ENCODE data around the gene CFD.

Gene CFD

DNA sequence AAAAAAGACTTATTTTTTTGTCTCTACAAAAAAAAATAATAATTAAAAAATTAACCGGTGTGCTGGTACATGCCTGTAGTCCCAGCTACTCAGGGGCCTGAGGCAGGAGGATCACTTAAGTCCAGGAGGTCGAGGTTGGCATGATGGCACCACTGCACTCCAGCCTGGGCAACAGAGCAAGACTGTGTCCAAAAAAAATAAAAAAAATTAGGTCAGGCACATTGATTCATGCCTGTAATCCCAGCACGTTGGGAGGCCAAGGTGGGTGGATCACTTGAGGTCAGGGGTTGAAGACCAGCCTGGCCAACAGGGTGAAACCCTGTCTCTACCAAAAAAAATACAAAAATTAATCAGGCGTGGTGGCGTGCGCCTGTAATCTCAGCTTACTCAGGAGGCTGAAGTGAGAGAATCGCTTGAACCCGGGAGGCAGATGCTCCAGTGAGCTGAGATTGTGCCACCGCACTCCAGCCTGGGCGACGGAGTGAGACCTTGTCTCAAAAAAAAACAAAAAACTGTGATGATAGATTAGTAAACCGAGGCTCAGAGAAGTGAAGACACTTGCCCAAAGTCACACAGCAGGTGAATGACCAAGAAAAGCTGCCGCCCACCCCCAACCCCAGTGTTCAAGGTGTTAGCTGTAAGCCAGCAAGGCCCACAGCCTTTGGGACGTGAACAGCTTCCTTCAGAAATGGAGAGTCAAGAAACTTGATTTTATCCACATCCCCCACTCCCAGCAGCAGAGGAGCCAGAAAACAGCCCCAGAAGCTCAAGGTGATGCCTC, 43.2 kb downstream of the CFD start:
- peaks cover 45% of the 10 kb centered on the region for H3K4me1 Mint-ChIP-seq
- no peak overlapping the region for H3K27ac Mint-ChIP-seq
- CTCF ChIA-PET: interaction anchor here (0.6 to 0.9 kb wide), 3 partner anchors 8 to 480 kb away, joined by 3 read pairs; no protein-coding TSS in a partner anchor
- no peak for DNase-seq
- H3K4me3 Mint-ChIP-seq: no peak overlapping the region
- peaks cover 24% of the 10 kb centered on the region for H3K36me3 Mint-ChIP-seq
- H3K9me3 Mint-ChIP-seq: no peaks in the 10 kb centered on the region
- no peaks in the 10 kb centered on the region for H3K27me3 Mint-ChIP-seq

DNA sequence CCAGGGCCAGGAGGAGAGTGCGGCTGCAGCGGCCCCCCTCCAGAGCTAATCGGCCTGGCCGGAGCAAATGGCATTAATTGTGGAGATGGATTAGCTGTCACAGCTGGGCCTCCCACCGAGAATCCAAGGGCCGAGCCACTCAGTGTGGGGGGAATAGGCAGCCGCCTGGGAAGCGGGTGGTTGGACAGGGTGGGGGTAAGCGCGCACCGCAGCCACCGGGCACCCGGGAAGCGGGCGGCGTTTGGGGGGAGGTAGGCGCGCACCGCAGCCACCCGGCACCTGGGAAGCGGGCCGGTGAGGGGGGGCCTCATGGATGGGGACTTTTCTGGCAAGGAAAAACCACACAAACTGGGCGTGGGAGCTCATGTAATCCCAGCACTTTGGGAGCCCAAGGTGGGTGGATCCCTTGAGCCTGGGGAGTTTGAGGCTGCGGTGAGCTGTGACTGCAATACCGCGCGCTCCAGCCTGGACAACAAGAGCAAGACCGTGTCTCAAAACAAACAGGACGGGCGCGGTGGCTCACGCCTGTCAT, 43.9 kb downstream of the CFD start:
- no peaks in the 10 kb centered on the region for H3K27me3 Mint-ChIP-seq
- peaks cover 52% of the 10 kb centered on the region for H3K4me1 Mint-ChIP-seq
- no peak for DNase-seq
- CTCF ChIA-PET: interaction anchor here (0.6 kb wide), 1 partner anchor 8 kb away, joined by 3 read pairs; no protein-coding TSS in a partner anchor
- H3K4me3 Mint-ChIP-seq: no peak overlapping the region
- no peaks in the 10 kb centered on the region for H3K9me3 Mint-ChIP-seq
- H3K36me3 Mint-ChIP-seq: peaks cover 21% of the 10 kb centered on the region
- no peak overlapping the region for H3K27ac Mint-ChIP-seq

DNA sequence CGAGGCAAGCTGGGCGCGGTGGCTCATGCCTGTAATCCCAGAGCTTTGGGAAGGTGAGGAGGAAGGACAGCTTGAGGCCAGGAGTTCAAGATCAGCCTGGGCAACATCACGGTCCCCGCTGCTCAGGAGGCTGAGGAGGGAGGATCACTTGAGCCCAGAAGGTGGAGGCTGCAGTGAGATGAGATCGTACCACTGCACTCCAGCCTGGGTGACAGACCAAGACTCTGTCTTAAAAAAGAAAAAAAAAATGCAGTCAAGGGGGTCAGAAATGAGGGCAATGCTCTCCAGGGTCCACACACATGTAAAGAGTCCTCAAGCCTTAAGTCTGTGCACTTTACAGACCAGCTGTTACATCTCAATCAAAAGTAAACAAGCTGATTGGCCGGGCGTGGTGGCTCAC, 45.1 kb downstream of the CFD start:
- Mint-ChIP-seq H3K4me3 (no peak overlapping the region), H3K4me1 (peaks cover 61% of the 10 kb centered on the region), H3K36me3 (peaks cover 26% of the 10 kb centered on the region), H3K27ac (peak overlapping the region; percentile 37), H3K27me3 (no peaks in the 10 kb centered on the region), H3K9me3 (no peaks in the 10 kb centered on the region)
- CTCF ChIA-PET: no interaction called here
- DNase-seq: no peak

DNA sequence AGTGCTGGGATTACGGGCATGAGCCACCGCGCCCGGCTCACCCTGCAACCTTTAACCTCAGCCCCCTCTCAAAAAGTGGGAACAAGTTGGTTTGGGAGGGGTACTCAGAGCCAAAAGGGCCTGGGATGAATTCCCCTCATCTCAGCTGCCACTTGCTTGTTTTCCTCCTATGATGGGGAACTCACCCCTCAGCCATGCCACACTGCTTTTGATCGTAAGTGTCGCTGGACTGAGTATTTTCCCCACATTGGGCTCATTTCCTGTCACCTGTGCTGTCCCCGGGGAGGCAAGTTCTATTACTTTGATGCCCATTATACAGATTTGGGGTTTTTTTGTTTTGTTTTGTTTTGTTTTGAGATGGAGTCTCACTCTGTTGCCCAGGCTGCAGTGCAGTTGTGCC, 47.0 kb downstream of the CFD start:
- DNase-seq: peak; percentile 56
- Mint-ChIP-seq H3K27me3 (no peaks in the 10 kb centered on the region), H3K27ac (peak overlapping the region; percentile 100), H3K4me1 (peaks cover 71% of the 10 kb centered on the region), H3K36me3 (peaks cover 28% of the 10 kb centered on the region), H3K4me3 (peak overlapping the region; percentile 47), H3K9me3 (no peaks in the 10 kb centered on the region)
- CTCF ChIA-PET: interaction anchor here (1.3 kb wide), 1 partner anchor 13 kb away, joined by 4 read pairs; the partner anchor contains the start of genes MED16 and RNU6-9

DNA sequence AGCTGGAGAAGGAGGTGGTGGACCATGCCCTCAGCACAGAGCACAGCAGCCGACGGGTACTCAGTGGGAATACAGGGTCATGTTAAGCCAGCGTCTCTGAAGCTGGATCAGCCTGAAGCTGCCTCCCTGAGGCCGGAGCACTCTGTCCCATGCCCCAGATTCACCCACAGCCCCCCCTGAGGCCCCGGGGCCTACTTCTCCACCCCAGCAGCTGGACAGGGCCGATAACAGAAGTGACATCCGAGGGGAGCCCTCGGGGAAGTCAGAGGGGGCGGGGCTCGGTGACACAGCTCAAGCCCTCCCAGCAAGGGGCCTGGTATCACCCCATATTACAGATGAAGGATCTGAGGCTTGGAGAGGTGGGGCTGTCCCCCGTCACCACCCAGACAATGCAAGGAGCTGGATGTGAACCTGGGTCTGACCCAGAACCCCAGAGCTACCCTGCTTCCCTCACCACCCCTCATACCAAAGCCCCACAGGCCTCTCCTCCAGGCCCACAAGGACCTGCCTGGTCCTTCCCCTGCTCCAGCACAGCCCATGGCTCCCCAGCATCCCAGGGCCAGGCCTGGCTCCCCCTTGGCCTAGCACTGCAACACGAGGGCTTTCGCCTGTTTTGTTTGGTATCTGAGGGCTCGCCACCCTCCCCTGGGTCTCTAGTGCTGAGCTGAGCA, 47.9 kb downstream of the CFD start:
- peak; percentile 50 for DNase-seq

DNA sequence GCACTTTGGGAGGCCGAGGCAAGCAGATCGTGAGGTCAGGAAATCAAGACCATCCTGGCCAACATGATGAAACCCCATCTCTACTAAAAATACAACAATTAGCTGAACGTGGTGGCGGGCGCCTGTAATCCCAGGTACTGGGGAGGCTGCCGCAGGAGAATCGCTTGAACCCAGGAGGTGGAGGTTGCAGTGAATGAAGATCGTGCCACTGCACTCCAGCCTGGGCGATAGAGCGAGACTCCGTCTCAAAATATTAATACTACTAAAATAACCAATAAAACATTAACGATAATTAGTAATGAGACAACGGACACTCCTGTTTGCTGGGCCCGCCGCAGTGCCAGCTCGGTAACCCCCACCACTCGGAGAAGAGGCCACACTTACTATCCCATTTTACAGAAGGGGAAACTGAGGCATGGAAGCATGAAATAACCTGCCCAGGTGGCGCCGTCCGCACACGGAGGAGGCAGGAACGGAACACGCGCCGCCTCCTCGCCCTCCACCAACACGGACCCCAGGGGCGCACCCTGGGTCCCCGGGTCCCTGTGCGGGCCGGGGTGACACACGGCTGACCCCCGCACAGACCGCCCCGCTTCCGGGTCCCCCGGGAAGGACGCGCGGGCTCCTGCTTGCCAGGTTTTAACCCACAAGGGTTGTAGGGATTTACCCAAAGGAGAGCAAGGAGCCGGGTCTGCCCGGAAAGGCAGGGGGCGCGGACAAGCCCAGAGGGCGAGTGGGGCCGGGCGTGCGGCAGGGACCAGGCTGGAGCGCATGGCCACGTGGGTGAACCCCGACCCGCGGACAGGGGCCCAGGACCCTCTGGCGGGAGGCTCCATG, 52.0 kb downstream of the CFD start:
- no peak for DNase-seq
- Mint-ChIP-seq H3K4me3 (peak overlapping the region; percentile 77), H3K4me1 (peaks cover 52% of the 10 kb centered on the region), H3K27ac (peak overlapping the region; percentile 87), H3K36me3 (peaks cover 18% of the 10 kb centered on the region), H3K27me3 (peaks cover 9% of the 10 kb centered on the region), H3K9me3 (no peaks in the 10 kb centered on the region)
- CTCF ChIA-PET: no interaction called here

More for the DNA sequence above, 47.9 kb downstream of the CFD start:
- CTCF ChIA-PET: interaction anchor here (1.3 to 1.9 kb wide), 2 partner anchors 14 to 43 kb away, joined by 4 to 7 read pairs; partner anchors contain the start of genes MED16 and RNU6-9
- Mint-ChIP-seq H3K27ac (peak overlapping the region; percentile 100), H3K36me3 (peaks cover 27% of the 10 kb centered on the region), H3K4me1 (peaks cover 71% of the 10 kb centered on the region), H3K27me3 (no peaks in the 10 kb centered on the region), H3K9me3 (no peaks in the 10 kb centered on the region), H3K4me3 (peak overlapping the region; percentile 44)

DNA sequence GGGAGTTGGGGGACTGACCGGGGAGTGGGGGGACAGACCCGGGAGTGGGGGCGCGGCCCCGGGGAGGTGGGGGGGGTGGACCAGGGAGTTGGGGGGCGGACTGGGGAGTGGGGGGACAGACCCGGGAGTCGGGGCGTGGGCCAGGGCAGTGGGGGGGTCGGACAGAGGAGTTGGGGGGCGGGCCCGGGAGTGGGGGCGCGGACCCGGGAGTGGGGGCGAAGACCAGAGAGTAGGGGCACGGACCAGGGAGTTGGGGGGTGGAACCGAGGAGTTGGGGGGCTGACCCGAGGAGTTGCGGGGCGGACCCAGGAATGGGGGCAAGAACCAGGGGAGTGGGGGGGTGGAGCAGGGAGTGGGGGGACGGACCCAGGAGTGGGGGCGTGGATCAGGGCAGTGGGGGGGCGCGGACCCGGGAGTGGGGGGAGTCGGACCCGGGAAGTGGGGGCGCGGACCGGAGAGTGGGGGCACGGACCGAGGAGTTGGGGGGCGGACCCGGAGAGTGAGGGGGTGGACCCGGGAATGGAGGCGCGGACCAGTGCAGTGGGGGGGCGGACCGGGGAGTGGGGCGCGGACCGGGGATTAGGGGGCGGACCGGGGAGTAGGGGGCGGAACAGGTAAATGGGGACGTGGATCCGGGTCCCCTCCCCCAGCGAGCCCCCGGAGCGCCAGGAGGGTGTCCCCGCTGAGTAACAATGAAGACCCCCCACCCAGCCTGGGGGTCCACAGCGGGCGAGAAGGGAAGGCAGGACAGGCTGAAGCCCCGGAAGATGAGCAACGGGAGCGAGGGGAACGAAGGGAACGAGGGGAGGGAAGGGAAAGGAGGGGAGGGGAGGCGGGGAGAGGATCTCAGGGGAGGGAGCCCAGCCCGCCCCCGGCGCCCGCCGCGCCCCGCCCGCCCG, 53.0 kb downstream of the CFD start:
- CTCF ChIA-PET: no interaction called here
- Mint-ChIP-seq H3K4me1 (peaks cover 44% of the 10 kb centered on the region), H3K36me3 (peaks cover 15% of the 10 kb centered on the region), H3K27me3 (peaks cover 17% of the 10 kb centered on the region), H3K4me3 (peak overlapping the region; percentile 80), H3K27ac (peak overlapping the region; percentile 88), H3K9me3 (no peaks in the 10 kb centered on the region)
- DNase-seq: peak; percentile 69

Measured in activated naive CD4-positive, alpha-beta T cell treated with anti-CD3 and anti-CD28 coated beads, Interleukin-2, amount 10 ng/mL, durations not matched to agents 7 days and 5 days (primary cell).